ENCODE results near the gene FCER2. TPM values are rescaled to one million over a fixed set of nuclear protein-coding genes. Genes with fewer than 3 reads are reported as not detected.

Gene FCER2
- polyA plus RNA-seq, 1 experiment = not detected

DNA sequence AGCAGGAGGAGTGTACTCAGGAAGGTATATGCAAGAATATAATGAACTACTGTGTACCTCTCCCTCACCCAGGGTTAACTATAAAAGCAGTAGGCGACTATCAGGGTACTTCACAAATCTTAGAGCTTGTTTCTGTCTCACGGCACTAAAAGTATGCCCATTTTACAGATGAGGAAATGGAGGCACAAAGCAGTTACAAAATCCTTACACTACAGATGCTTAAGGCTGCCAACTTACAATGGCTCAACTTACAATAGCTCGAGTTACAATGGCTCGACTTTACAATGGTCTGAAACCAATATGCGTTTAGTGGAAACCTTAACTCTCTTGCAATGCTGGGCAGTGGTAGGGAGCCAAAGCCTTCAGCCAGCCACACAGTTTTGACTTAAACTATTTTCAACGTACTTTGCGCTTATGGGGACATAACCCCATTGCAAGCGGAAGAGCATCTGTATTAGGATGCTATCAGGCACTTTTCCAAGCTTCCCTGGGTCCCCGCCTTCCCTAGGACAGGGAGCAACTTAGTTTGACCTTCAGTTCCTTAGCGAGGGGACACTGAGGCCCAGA, 4.1 kb downstream of the FCER2 start:
- Histone ChIP-seq H3K27me3 (ENCODE audit: control insufficient read depth, insufficient read depth, low read length) (no peaks in the 10 kb centered on the region; the same call in 1 of the 2 replicates), H3K4me3 (ENCODE audit: low read depth, low read length) (no peak overlapping the region)
- CTCF ChIA-PET = interaction anchor here (4.1 kb wide), 1 partner anchor 16 kb away, joined by 20 read pairs; the partner anchor contains the start of gene TRAPPC5

DNA sequence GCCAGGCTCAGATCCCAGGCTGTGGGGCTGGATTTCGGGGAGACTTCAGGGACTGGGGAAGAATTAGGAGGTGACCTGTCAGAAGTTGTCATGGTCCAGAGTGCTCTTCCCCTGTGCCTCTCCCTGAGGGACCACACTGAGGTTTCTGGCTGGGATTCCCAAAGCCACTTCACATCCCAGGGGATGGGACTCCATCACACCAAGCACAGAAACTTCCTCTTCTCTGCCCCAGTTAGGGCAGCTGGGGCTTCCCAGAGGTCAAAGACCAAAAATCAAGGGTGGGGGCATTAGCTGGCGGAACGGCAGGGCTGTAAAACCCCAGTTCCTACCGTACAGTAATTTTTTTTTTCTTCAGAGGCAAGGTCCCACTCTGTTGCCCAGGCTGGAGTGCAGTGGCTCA, 7.4 kb downstream of the FCER2 start:
- no peaks in the 10 kb centered on the region; the same call in 1 of the 2 replicates for H3K27me3 ChIP-seq (ENCODE audit: control insufficient read depth, insufficient read depth, low read length)
- DNase-seq (ENCODE audit: low read depth) = no peak
- TF ChIP-seq, protein P1, sequence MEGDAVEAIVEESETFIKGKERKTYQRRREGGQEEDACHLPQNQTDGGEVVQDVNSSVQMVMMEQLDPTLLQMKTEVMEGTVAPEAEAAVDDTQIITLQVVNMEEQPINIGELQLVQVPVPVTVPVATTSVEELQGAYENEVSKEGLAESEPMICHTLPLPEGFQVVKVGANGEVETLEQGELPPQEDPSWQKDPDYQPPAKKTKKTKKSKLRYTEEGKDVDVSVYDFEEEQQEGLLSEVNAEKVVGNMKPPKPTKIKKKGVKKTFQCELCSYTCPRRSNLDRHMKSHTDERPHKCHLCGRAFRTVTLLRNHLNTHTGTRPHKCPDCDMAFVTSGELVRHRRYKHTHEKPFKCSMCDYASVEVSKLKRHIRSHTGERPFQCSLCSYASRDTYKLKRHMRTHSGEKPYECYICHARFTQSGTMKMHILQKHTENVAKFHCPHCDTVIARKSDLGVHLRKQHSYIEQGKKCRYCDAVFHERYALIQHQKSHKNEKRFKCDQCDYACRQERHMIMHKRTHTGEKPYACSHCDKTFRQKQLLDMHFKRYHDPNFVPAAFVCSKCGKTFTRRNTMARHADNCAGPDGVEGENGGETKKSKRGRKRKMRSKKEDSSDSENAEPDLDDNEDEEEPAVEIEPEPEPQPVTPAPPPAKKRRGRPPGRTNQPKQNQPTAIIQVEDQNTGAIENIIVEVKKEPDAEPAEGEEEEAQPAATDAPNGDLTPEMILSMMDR (IDR thresholded peaks at IDR 0.05; ENCODE audit: insufficient read depth, low read depth, low read length) = no peak
- ChIA-PET CTCF (no interaction called here), POLR2A (no interaction called here)
- H3K4me3 ChIP-seq (ENCODE audit: low read depth, low read length) = no peak overlapping the region
- no peaks in the 10 kb centered on the region for H3K36me3 ChIP-seq (ENCODE audit: control insufficient read depth, insufficient read depth, low read length)

More for the DNA sequence above, 4.1 kb downstream of the FCER2 start:
- TF ChIP-seq, protein P1 (IDR thresholded peaks at IDR 0.05; ENCODE audit: insufficient read depth, low read depth, low read length) = no peak
- no peak for DNase-seq (ENCODE audit: low read depth)
- no peaks in the 10 kb centered on the region for H3K36me3 ChIP-seq (ENCODE audit: control insufficient read depth, insufficient read depth, low read length)
- POLR2A ChIA-PET = no interaction called here

DNA sequence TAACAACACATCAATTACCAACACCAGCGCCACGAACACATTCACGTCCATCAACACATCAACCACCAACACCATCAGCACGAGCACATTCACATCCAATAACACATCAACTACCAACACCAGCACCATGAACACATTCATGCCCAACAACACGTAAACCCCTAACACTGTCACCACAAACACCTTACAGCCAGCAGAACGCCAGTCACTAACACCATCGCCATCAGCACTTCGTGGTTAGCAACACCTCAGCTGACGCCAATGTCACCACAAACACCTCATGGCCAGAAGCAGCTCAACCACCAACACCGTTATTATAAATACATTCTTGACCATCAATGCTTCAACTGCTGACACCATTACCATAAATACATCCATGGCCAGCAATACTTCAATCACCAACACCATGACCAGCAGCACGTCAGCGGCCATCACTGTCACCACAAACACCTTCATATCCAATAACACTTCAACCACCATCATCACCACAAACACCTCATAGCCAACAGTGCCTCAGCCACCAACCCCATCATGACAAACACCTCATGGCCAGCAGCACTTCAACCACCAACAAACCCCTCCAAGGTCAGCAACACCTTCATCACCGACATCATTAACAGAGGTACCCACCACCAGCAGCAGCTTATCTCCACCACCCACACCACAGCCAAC, 9.4 kb downstream of the FCER2 start:
- TF ChIP-seq, protein P1 (IDR thresholded peaks at IDR 0.05; ENCODE audit: insufficient read depth, low read depth, low read length) = no peak
- DNase-seq (ENCODE audit: low read depth) = no peak
- no peaks in the 10 kb centered on the region for H3K36me3 ChIP-seq (ENCODE audit: control insufficient read depth, insufficient read depth, low read length)
- H3K27me3 ChIP-seq (ENCODE audit: control insufficient read depth, insufficient read depth, low read length) = no peaks in the 10 kb centered on the region; the same call in 1 of the 2 replicates
- ChIA-PET CTCF (interaction anchor here (1.1 kb wide), 1 partner anchor 10 kb away, joined by 3 read pairs; no protein-coding TSS in a partner anchor), POLR2A (no interaction called here)
- H3K4me3 ChIP-seq (ENCODE audit: low read depth, low read length) = no peak overlapping the region

DNA sequence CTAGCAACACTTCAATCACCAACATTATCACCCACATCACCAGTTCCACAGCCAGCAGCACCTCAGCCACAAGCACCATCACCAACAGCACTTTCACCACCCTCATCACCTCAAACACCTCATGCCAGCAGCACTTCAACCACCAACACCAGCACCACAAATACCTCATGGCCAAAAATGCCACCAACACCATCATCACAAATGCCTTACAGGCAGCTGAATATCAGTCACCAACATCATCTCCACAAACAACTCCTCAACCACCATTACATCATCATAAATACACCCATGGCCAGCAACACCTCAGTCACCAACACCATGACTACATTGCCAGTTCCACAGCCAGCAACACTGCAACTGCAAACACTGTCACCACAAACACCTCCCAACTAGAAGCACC, 10.4 kb downstream of the FCER2 start:
- Histone ChIP-seq H3K4me3 (ENCODE audit: low read depth, low read length) (no peak overlapping the region), H3K36me3 (ENCODE audit: control insufficient read depth, insufficient read depth, low read length) (no peaks in the 10 kb centered on the region), H3K27me3 (ENCODE audit: control insufficient read depth, insufficient read depth, low read length) (no peaks in the 10 kb centered on the region; the same call in 1 of the 2 replicates)
- TF ChIP-seq, protein P1 (IDR thresholded peaks at IDR 0.05; ENCODE audit: insufficient read depth, low read depth, low read length) = no peak
- CTCF ChIA-PET = no interaction called here
- POLR2A ChIA-PET = no interaction called here
- DNase-seq (ENCODE audit: low read depth) = no peak

DNA sequence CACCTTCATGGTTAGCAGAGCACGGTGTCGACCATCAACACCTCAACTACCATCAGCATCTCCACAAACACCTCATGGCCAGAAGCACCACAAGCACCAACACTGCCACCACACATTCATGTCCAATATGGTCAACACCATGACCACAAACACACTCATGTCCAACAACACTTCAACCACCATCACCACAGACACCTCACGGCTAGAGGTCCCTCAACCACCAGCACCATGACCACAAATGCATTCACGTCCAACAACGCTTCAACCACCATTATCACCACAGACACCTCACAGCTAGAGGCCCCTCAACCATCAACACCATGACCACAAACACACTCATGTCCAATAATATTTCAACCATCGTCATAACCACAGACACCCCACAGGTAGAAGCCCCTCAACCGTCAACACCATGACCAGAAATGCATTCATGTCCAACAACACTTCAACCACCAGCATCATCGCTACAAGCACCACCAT, 11.1 kb downstream of the FCER2 start:
- H3K4me3 ChIP-seq (ENCODE audit: low read depth, low read length) = no peak overlapping the region
- TF ChIP-seq, protein P1 (IDR thresholded peaks at IDR 0.05; ENCODE audit: insufficient read depth, low read depth, low read length) = no peak
- POLR2A ChIA-PET = no interaction called here
- no peaks in the 10 kb centered on the region for H3K27me3 ChIP-seq (ENCODE audit: control insufficient read depth, insufficient read depth, low read length)
- DNase-seq (ENCODE audit: low read depth) = no peak
- H3K36me3 ChIP-seq (ENCODE audit: control insufficient read depth, insufficient read depth, low read length) = no peaks in the 10 kb centered on the region
- CTCF ChIA-PET = interaction anchor here (0.9 kb wide), 1 partner anchor 10 kb away, joined by 3 read pairs; the partner anchor contains the start of gene TRAPPC5
